Thyroid gland (tissue), 4 donors: ENCODE results near the gene CCDC170.

ENCODE experiments used
- POLR2A ChIP-seq, 2 donors: fragments of 450-650 bp; IDR thresholded peaks; one replicate each; pipeline ENCODE4 v1.6.1; 2017; ENCODE audit warnings: antibody characterized with exemption in 2 of 2, mild to moderate bottlenecking in 2 of 2, moderate library complexity in 1 of 2
- TF ChIP-seq, protein P1 (sequence below), 6 experiments: fragments of 200-600 bp in 3 of 6; fragments of 450-650 bp in 3 of 6; sonication (generic) in 3 of 6; IDR thresholded peaks; one replicate each; pipeline ENCODE4 v1.5.1; 2016 to 2019; ENCODE audit warnings: antibody characterized with exemption in 6 of 6, mild to moderate bottlenecking in 2 of 6, inconsistent platforms in 1 of 6, moderate library complexity in 1 of 6

DNA sequence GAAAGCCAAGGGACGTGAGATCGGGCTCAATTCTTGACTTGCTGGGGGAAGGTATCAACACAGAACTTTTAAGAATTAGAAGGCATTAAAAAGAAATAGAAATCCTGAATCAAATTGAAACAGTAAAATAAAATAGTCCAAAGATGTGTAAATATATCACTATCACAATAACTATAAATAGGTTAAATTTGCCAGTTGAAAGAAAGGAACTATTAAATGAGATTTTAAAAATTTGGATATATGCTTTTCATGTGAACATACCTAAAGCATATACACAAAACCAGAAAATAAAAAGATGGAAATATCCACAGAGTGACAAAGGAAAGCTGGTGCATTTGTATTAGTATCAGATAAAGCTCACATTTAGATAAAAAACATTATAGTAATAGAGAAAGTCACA, 161.3 kb downstream of the CCDC170 start:
- TF ChIP-seq, protein P1, sequence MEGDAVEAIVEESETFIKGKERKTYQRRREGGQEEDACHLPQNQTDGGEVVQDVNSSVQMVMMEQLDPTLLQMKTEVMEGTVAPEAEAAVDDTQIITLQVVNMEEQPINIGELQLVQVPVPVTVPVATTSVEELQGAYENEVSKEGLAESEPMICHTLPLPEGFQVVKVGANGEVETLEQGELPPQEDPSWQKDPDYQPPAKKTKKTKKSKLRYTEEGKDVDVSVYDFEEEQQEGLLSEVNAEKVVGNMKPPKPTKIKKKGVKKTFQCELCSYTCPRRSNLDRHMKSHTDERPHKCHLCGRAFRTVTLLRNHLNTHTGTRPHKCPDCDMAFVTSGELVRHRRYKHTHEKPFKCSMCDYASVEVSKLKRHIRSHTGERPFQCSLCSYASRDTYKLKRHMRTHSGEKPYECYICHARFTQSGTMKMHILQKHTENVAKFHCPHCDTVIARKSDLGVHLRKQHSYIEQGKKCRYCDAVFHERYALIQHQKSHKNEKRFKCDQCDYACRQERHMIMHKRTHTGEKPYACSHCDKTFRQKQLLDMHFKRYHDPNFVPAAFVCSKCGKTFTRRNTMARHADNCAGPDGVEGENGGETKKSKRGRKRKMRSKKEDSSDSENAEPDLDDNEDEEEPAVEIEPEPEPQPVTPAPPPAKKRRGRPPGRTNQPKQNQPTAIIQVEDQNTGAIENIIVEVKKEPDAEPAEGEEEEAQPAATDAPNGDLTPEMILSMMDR (IDR thresholded peaks at IDR 0.05): no peak
- TF ChIP-seq POLR2A (IDR thresholded peaks at IDR 0.05): no peak
